IPS-20b (cell line): ENCODE results near the gene RUNX3.

Experiments
- H3K27ac ChIP-seq: one replicate; pipeline ENCODE4 v1.5.1; 2013; ENCODE audit warnings: low read length
- H3K27me3 ChIP-seq: 2 replicates; pipeline ENCODE4 v1.6.1; 2013; ENCODE audit warnings: mild to moderate bottlenecking, low read length, inconsistent platforms; ENCODE audit not compliant: insufficient read depth
- H3K36me3 ChIP-seq: 2 replicates; pipeline ENCODE4 v1.6.1; 2013; ENCODE audit warnings: low read depth, mild to moderate bottlenecking, inconsistent platforms, low read length, moderate library complexity; ENCODE audit not compliant: insufficient read depth
- H3K4me1 ChIP-seq: 2 replicates; pipeline ENCODE4 v1.6.1; 2013; ENCODE audit warnings: mild to moderate bottlenecking, control low read depth, inconsistent platforms, low read length, moderate library complexity; ENCODE audit not compliant: insufficient read depth
- H3K4me3 ChIP-seq: 2 replicates; pipeline ENCODE4 v1.5.1; 2013; ENCODE audit warnings: mild to moderate bottlenecking, low read length, inconsistent platforms
- H3K9ac ChIP-seq: 2 replicates; pipeline ENCODE4 v1.6.1; 2013; ENCODE audit warnings: low read depth, mild to moderate bottlenecking, inconsistent platforms, low read length, moderate library complexity
- H3K9me3 ChIP-seq: 2 replicates; pipeline ENCODE4 v1.6.1; 2013; ENCODE audit warnings: mild to moderate bottlenecking, low read depth, low read length, inconsistent platforms; ENCODE audit not compliant: insufficient read depth

The RUNX3 gene

GRCh38 chr1:24862775-24863483, 67.1 kb downstream of the RUNX3 start:
- Histone ChIP-seq H3K4me1 (peaks cover 3% of the 10 kb centered on the region), H3K4me3 (no peak overlapping the region), H3K27me3 (no peaks in the 10 kb centered on the region), H3K27ac (no peak overlapping the region), H3K9me3 (no peaks in the 10 kb centered on the region), H3K9ac (no peak overlapping the region), H3K36me3 (no peaks in the 10 kb centered on the region)

- no peak overlapping the region for H3K27ac ChIP-seq
- H3K4me1 ChIP-seq, result peaks cover 3% of the 10 kb centered on the region
- H3K27me3 ChIP-seq, result no peaks in the 10 kb centered on the region
- H3K4me3 ChIP-seq, result no peak overlapping the region
- H3K9ac ChIP-seq, result no peak overlapping the region
- H3K36me3 ChIP-seq, result no peaks in the 10 kb centered on the region
- H3K9me3 ChIP-seq, result no peaks in the 10 kb centered on the region
Measured at GRCh38 chr1:24861821-24862727, 68.0 kb downstream of the RUNX3 start.

GRCh38 chr1:24860841-24861240, 69.2 kb downstream of the RUNX3 start:
- Histone ChIP-seq H3K4me1 (peaks cover 3% of the 10 kb centered on the region), H3K9me3 (no peaks in the 10 kb centered on the region), H3K27ac (no peak overlapping the region), H3K9ac (no peak overlapping the region), H3K4me3 (no peak overlapping the region), H3K27me3 (no peaks in the 10 kb centered on the region), H3K36me3 (no peaks in the 10 kb centered on the region)

- no peaks in the 10 kb centered on the region for H3K27me3 ChIP-seq
Measured at GRCh38 chr1:24859063-24860010, 70.7 kb downstream of the RUNX3 start.

GRCh38 chr1:24858277-24858676, 71.8 kb downstream of the RUNX3 start:
- no peaks in the 10 kb centered on the region for H3K4me1 ChIP-seq
- H3K9ac ChIP-seq, result no peak overlapping the region
- no peaks in the 10 kb centered on the region for H3K27me3 ChIP-seq
- H3K36me3 ChIP-seq, result no peaks in the 10 kb centered on the region
- no peak overlapping the region for H3K27ac ChIP-seq
- no peaks in the 10 kb centered on the region for H3K9me3 ChIP-seq
- no peak overlapping the region for H3K4me3 ChIP-seq

More at GRCh38 chr1:24859063-24860010, 70.7 kb downstream of the RUNX3 start:
- Histone ChIP-seq H3K36me3 (no peaks in the 10 kb centered on the region), H3K4me1 (peaks cover 2% of the 10 kb centered on the region; the same call in 1 of the 2 replicates), H3K9ac (no peak overlapping the region), H3K27ac (no peak overlapping the region), H3K4me3 (no peak overlapping the region), H3K9me3 (no peaks in the 10 kb centered on the region)

GRCh38 chr1:24857507-24858133, 72.5 kb downstream of the RUNX3 start:
- H3K9ac ChIP-seq, result no peak overlapping the region
- H3K27ac ChIP-seq, result no peak overlapping the region
- no peaks in the 10 kb centered on the region for H3K36me3 ChIP-seq
- H3K4me3 ChIP-seq, result no peak overlapping the region
- H3K27me3 ChIP-seq, result no peaks in the 10 kb centered on the region
- no peaks in the 10 kb centered on the region for H3K4me1 ChIP-seq
- no peaks in the 10 kb centered on the region for H3K9me3 ChIP-seq

- H3K4me1 ChIP-seq, result no peaks in the 10 kb centered on the region
- no peaks in the 10 kb centered on the region for H3K27me3 ChIP-seq
- no peak overlapping the region for H3K27ac ChIP-seq
- no peak overlapping the region for H3K9ac ChIP-seq
- no peaks in the 10 kb centered on the region for H3K9me3 ChIP-seq
- no peaks in the 10 kb centered on the region for H3K36me3 ChIP-seq
- no peak overlapping the region for H3K4me3 ChIP-seq
Measured at GRCh38 chr1:24856787-24857506, 73.1 kb downstream of the RUNX3 start.

GRCh38 chr1:24855474-24855873, 74.6 kb downstream of the RUNX3 start:
- H3K4me1 ChIP-seq, result no peaks in the 10 kb centered on the region
- H3K36me3 ChIP-seq, result no peaks in the 10 kb centered on the region
- no peak overlapping the region for H3K27ac ChIP-seq
- H3K4me3 ChIP-seq, result no peak overlapping the region
- no peak overlapping the region for H3K9ac ChIP-seq
- no peaks in the 10 kb centered on the region for H3K27me3 ChIP-seq
- H3K9me3 ChIP-seq, result no peaks in the 10 kb centered on the region

GRCh38 chr1:24853649-24854048, 76.4 kb downstream of the RUNX3 start:
- no peaks in the 10 kb centered on the region for H3K36me3 ChIP-seq
- H3K9ac ChIP-seq, result no peak overlapping the region
- no peak overlapping the region for H3K4me3 ChIP-seq
- no peaks in the 10 kb centered on the region for H3K4me1 ChIP-seq
- no peak overlapping the region for H3K27ac ChIP-seq
- H3K9me3 ChIP-seq, result no peaks in the 10 kb centered on the region
- H3K27me3 ChIP-seq, result peaks cover 13% of the 10 kb centered on the region

- Histone ChIP-seq H3K9ac (no peak overlapping the region), H3K4me3 (no peak overlapping the region), H3K9me3 (no peaks in the 10 kb centered on the region), H3K27me3 (peaks cover 18% of the 10 kb centered on the region), H3K36me3 (no peaks in the 10 kb centered on the region), H3K27ac (no peak overlapping the region), H3K4me1 (no peaks in the 10 kb centered on the region)
Measured at GRCh38 chr1:24850328-24850920, 79.7 kb downstream of the RUNX3 start.
